Spleen (tissue), 7 donors: ENCODE data around the gene PLA2G4E.

Source experiments
- POLR2A ChIP-seq, 3 donors: fragments of 450-650 bp; IDR thresholded peaks; one replicate each; pipeline ENCODE4 v1.5.1; 2017; ENCODE audit warnings: antibody characterized with exemption in 3 of 3, mild to moderate bottlenecking in 1 of 3
- POLR2AphosphoS5 ChIP-seq, 3 donors: sonication (generic); formaldehyde crosslinking; IDR thresholded peaks; one replicate each; pipeline ENCODE4 v1.5.1; 2017; ENCODE audit warnings: antibody characterized with exemption in 3 of 3
- TF ChIP-seq, protein P1 (sequence below), 11 experiments: fragments of 200-600 bp in 7 of 11; fragments of 450-650 bp in 4 of 11; sonication (generic) in 4 of 11; IDR thresholded peaks in 8 of 11; conservative IDR thresholded peaks in 3 of 11; 1 replicate in 7 of 11; 2 replicates in 4 of 11; pipeline versions ENCODE4 v1.4.0 to v1.8.0; 2016 to 2021; ENCODE audit warnings: antibody characterized with exemption in 11 of 11, inconsistent platforms in 4 of 11, mild to moderate bottlenecking in 1 of 11
- donor health status: DM: no; HTN: no; CAD: no; lungs with moderate emphysema.
- donor health status: DM: no; HTN: no; CAD: no.
- donor health status: DM: no; HTN: no; CAD: no.

DNA sequence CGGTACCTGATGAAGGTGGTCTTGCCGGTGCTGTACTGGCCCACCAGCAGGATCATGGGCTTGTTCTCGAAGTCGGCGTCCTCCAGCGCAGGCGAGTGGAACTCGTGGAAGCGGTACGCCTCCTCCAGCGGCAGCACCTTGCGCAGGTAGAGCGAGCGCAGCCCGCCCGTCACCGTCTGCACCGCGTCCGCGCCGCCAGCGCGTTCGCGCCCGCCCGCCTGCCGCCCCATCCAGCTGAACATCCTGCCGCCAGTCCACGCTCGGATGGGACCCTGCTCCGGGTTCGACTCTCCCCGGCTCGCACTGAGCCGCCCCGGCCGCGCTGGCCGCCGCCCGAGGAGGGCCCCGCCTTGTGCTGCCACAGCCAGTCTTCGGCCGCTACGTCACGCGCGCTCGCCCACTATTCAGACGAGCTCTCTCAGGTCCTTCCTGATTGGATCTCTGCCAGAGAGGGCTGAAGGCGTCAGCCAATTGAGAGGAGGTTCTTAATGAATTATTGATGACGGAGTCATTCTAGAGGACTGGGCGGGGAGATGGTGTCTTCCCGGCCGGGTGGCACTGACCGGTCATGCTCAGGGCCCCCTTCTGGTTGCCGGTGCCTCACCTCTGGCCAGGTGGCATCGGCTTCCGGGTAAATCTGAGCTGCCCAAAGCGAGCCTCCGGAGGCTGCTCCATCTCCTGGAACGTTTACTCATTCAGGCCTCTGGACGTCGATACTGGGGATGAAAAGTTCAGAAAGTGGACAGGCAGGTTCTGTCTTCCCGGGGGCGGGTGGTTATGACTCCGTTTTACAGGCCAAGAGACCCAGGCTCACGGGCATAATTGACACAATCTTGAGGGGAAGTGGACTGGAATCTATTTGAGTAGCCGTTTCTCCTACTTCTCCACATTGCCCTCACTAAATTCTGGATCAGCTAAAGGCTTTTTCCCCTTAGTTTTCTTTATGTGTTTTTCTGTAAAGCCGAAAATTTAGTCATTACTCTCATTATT is 48.3 kb downstream of the PLA2G4E start, which contains the start of gene EHD4:
- TF ChIP-seq POLR2AphosphoS5 (IDR thresholded peaks at IDR 0.05) (peak; percentile 94 to 96 (median 96)), POLR2A (IDR thresholded peaks at IDR 0.05) (peak in 2 of 3 donors; percentile 22 to 79)
- TF ChIP-seq, protein P1, sequence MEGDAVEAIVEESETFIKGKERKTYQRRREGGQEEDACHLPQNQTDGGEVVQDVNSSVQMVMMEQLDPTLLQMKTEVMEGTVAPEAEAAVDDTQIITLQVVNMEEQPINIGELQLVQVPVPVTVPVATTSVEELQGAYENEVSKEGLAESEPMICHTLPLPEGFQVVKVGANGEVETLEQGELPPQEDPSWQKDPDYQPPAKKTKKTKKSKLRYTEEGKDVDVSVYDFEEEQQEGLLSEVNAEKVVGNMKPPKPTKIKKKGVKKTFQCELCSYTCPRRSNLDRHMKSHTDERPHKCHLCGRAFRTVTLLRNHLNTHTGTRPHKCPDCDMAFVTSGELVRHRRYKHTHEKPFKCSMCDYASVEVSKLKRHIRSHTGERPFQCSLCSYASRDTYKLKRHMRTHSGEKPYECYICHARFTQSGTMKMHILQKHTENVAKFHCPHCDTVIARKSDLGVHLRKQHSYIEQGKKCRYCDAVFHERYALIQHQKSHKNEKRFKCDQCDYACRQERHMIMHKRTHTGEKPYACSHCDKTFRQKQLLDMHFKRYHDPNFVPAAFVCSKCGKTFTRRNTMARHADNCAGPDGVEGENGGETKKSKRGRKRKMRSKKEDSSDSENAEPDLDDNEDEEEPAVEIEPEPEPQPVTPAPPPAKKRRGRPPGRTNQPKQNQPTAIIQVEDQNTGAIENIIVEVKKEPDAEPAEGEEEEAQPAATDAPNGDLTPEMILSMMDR (IDR thresholded peaks at IDR 0.05 in 8 of 11, conservative IDR thresholded peaks at IDR 0.05 in 3 of 11) = peak in 5 of 11 experiments; percentile 29 to 55 (median 39)
